ENCODE measurements around the gene MAMDC2.
A peak's percentile ranks its signal among the peaks of the same experiment; 100 is the strongest.

The MAMDC2 gene

DNA sequence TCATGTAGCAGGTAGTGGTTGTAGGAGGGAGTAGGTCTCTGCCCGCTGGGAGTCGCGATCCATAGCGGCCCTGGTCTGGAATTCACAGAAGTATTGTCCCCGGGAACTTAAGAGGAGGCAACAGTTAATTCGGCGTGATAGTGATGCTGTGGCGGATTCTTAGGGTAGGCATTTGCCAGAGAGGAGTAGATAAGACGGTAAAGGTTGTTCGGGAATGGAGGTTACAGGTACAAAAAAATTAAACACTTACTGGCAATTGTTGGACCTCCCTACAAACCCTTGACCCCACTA is 215.8 kb downstream of the MAMDC2 start:
- Mint-ChIP-seq H3K4me3 (peak overlapping the region; percentile 90), H3K27ac (peak overlapping the region; percentile 91), H3K36me3 (peaks cover 37% of the 10 kb centered on the region), H3K27me3 (no peaks in the 10 kb centered on the region), H3K4me1 (peaks cover 55% of the 10 kb centered on the region), H3K9me3 (no peaks in the 10 kb centered on the region)
- CTCF ChIA-PET: interaction anchor here (1.3 kb wide), 1 partner anchor 343 kb away, joined by 5 read pairs; no protein-coding TSS in a partner anchor
- no peak for DNase-seq

DNA sequence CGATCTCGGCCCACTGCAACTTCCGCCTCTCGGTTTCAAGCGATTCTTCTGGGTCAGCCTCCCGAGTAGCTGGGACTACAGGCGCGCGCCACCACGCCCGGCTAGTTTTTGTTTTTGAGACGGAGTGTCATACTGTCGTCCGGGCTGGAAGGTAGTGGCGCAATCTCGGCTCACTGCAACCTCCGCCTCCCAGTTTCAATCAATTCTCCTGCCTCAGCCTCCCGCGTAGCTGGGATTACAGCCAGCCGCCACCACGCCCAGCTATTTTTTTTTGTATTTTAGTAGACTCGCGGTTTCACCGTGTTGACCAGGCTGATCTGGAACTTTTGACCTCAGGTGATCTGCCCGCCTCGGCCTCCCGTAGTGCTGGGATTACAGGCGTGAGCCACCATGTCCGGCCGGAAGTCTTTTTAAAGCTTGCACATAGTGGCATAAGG is 216.4 kb downstream of the MAMDC2 start:
- Mint-ChIP-seq H3K36me3 (peaks cover 42% of the 10 kb centered on the region), H3K4me3 (peak overlapping the region; percentile 90), H3K27ac (peak overlapping the region; percentile 79), H3K9me3 (no peaks in the 10 kb centered on the region), H3K27me3 (no peaks in the 10 kb centered on the region), H3K4me1 (peaks cover 59% of the 10 kb centered on the region)
- no peak for DNase-seq
- CTCF ChIA-PET: interaction anchor here (1.3 kb wide), 1 partner anchor 342 kb away, joined by 5 read pairs; no protein-coding TSS in a partner anchor

DNA sequence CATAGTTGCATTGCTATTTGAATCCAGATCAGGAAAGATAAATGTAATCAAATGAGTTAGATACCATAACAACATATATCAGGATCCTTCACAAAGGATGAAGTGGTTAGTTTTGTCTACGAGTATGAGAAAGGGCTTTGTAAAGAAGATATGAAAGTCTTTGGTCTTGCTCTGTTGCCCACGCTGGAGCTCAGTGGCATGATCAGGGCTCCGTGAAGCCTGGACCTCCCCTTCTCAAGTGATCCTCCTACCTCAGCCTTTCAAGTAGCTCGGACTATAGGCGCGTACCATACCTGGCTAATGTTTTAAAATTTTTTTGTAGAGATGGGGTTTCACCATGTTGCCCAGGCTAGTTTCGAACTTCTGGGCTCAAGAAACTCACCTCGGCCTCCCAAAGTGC is 217.0 kb downstream of the MAMDC2 start:
- DNase-seq: no peak
- H3K4me3 Mint-ChIP-seq: peak overlapping the region; percentile 90
- no peaks in the 10 kb centered on the region for H3K9me3 Mint-ChIP-seq
- peaks cover 60% of the 10 kb centered on the region for H3K4me1 Mint-ChIP-seq
- H3K36me3 Mint-ChIP-seq: peaks cover 45% of the 10 kb centered on the region
- H3K27ac Mint-ChIP-seq: peak overlapping the region; percentile 79
- no peaks in the 10 kb centered on the region for H3K27me3 Mint-ChIP-seq
- CTCF ChIA-PET: interaction anchor here (1.3 kb wide), 1 partner anchor 342 kb away, joined by 5 read pairs; no protein-coding TSS in a partner anchor

DNA sequence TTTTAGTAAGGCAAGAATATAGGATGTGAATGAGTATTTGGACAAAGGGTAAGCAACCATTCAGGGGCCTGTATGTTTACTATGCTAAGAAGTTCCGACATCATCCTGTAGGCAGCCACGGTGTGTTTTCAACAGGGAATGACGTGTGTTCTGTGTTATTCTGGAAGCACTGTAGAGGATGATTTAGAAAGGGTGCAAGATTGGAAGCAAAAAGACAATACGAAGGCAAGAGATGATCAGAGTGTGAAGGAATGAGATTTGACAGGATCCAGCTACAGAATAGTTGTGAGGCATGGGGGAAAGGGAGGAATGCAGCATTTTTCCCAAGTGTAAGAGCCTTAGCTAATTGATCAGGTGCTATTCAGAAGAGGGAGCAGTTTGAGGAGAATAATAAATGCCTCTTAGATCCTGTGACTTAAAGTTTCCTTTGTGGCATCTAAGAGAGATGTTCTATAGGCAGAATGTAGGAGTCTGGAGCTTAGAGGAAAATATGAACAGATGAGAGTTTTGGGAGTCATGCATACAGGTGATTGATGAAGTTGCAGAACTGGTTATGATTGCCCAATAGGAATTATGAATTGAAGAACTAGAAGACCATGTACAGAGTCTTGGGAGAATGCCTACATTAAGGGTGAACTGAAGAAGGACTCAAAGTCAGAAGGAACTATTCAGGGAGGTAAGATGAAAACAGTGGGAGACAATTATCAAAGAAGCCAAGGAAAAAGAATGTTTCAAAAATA is 217.7 kb downstream of the MAMDC2 start:
- no peak overlapping the region for H3K27ac Mint-ChIP-seq
- no peaks in the 10 kb centered on the region for H3K27me3 Mint-ChIP-seq

DNA sequence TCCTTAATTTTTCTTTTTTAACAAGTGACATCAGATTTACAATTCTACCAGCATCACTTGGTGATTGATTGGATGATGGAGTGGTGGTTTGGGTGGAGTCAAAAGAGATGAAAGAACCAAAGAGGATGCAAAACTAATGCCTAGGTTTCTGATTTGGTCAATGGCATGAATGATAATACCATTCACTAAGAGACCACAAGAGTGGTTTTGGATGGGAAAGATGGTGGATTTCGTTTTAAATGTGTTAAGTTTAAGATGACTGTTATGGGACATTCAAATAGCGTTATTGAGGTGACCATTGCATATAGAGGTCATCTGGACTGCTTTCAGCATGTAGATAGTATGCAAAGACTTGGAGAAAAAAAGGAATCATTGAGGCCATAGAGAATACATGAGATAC is 218.7 kb downstream of the MAMDC2 start:
- no peaks in the 10 kb centered on the region for H3K9me3 Mint-ChIP-seq
- H3K4me3 Mint-ChIP-seq: no peak overlapping the region
- no peak overlapping the region for H3K27ac Mint-ChIP-seq
- no peaks in the 10 kb centered on the region for H3K27me3 Mint-ChIP-seq
- DNase-seq: no peak
- peaks cover 57% of the 10 kb centered on the region for H3K4me1 Mint-ChIP-seq
- CTCF ChIA-PET: no interaction called here
- peaks cover 53% of the 10 kb centered on the region for H3K36me3 Mint-ChIP-seq

More for the DNA sequence above, 217.7 kb downstream of the MAMDC2 start:
- CTCF ChIA-PET: no interaction called here
- H3K36me3 Mint-ChIP-seq: peaks cover 48% of the 10 kb centered on the region
- no peaks in the 10 kb centered on the region for H3K9me3 Mint-ChIP-seq
- H3K4me1 Mint-ChIP-seq: peaks cover 60% of the 10 kb centered on the region
- peak overlapping the region; percentile 90 for H3K4me3 Mint-ChIP-seq
- DNase-seq: no peak

DNA sequence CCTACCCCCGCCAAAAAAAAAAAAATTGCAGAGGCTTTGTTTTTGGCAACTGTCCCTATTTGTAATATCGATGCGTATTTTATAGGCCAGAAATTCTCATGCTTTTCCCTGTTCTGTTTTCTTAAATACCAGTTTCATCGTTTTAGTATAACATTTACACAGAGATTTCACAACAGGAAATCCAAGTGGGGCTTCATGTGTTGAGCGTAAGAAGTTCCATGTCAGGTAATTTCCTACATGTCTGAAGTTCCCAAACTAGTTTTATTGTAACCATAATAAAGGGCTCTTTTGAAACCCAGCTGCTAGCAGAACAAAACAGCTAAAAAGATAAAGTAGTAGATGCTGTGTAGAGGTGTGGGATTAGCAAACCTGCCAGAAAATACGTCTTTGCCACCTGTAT is 219.3 kb downstream of the MAMDC2 start:
- Mint-ChIP-seq H3K4me1 (peaks cover 53% of the 10 kb centered on the region), H3K27ac (no peak overlapping the region), H3K4me3 (no peak overlapping the region), H3K27me3 (no peaks in the 10 kb centered on the region), H3K9me3 (no peaks in the 10 kb centered on the region), H3K36me3 (peaks cover 58% of the 10 kb centered on the region)
- CTCF ChIA-PET: no interaction called here
- DNase-seq: no peak

DNA sequence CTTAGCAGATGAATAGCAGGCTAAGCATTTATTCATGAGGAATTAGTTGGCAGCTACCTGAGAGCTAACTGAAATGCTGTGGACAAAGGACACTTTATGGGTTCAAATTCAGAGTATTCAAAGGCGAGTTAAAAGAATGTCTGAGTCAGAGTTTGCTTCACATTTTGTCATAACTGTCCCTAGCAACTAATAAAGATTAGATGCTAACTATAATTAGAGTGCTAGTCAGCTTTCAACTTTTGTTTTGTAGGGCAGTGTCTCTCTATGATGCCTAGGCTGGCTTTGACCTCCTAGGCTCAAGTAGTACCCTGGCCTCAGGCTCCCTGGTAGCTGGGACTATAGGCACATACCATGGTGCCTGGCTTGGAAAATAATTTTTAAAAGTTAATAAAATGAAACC is 219.8 kb downstream of the MAMDC2 start:
- Mint-ChIP-seq H3K36me3 (peaks cover 58% of the 10 kb centered on the region), H3K27ac (no peak overlapping the region), H3K4me1 (peaks cover 49% of the 10 kb centered on the region), H3K27me3 (no peaks in the 10 kb centered on the region), H3K4me3 (no peak overlapping the region), H3K9me3 (no peaks in the 10 kb centered on the region)
- CTCF ChIA-PET: no interaction called here
- no peak for DNase-seq

Data from activated naive CD4-positive, alpha-beta T cell treated with anti-CD3 and anti-CD28 coated beads, Interleukin-2, amount 10 ng/mL, durations not matched to agents 7 days and 5 days (primary cell).